Ovary (tissue), 3 donors: ENCODE measurements around the gene BCL3.

Source experiments
- CTCF ChIP-seq, 3 donors: fragments of 450-650 bp in 2 of 3; fragments of 200-600 bp in 1 of 3; IDR thresholded peaks; one replicate each; pipeline versions ENCODE4 v1.5.1 to v1.8.0; 2016 to 2022; ENCODE audit warnings: antibody characterized with exemption in 3 of 3, mild to moderate bottlenecking in 1 of 3
- EP300 ChIP-seq: sonication (generic); formaldehyde crosslinking; IDR thresholded peaks from one replicate; pipeline ENCODE4 v1.6.1; 2017; ENCODE audit warnings: antibody characterized with exemption
- donor health status: DM: no; HTN: no; CAD: no.

- TF ChIP-seq CTCF (IDR thresholded peaks at IDR 0.05) = no peak
- TF ChIP-seq EP300 = no peak
Measured at GRCh38 chr19:44744871-44745332, 3.6 kb upstream of the BCL3 start.
